H1 (cell line): Measurements from ENCODE around the gene FOXP2. TPM values are rescaled to one million over a fixed set of nuclear protein-coding genes. Genes with fewer than 3 reads are reported as not detected.

Experiments
- CTCF ChIA-PET: fragments of 300-600 bp; sonication (Branson Sonifier 250); formaldehyde crosslinking; loops from one replicate; lab custom pipeline; 2021; ENCODE audit not compliant: partially characterized antibody; lab: Charles Lee
- POLR2A ChIA-PET: fragments of 300-600 bp; sonication (Branson Sonifier 250); formaldehyde crosslinking; loops from one replicate; lab custom pipeline; 2021; ENCODE audit warnings: inconsistent platforms; ENCODE audit not compliant: partially characterized antibody; lab: Charles Lee
- DNase-seq, 2 experiments: peaks; one replicate each; pipeline versions ENCODE4 v3.0.0 to v3.0.0-alpha.2; 2010 to 2022; ENCODE audit warnings: low spot score in 2 of 2, low read depth in 1 of 2, mixed read lengths in 1 of 2
- FAIRE-seq: peaks from 2 replicates; lab custom pipeline; 2011; peaks lifted over from hg19 to GRCh38; lab: Jason Lieb, UNC
- H2AFZ ChIP-seq: 2 replicates; pipeline ENCODE4 v1.8.1; 2012; ENCODE audit warnings: low read length, inconsistent platforms
- H2AK5ac ChIP-seq: 2 replicates; pipeline ENCODE4 v1.6.1; 2013; ENCODE audit warnings: low read depth, low read length
- H2BK120ac ChIP-seq: replicated peaks from 2 replicates; pipeline ENCODE3; 2013; ENCODE audit warnings: low read depth, low read length, inconsistent platforms
- H2BK12ac ChIP-seq: 2 replicates; pipeline ENCODE4 v1.6.1; 2013; ENCODE audit warnings: low read depth, low read length
- H2BK15ac ChIP-seq: 2 replicates; pipeline ENCODE4 v1.6.1; 2013; ENCODE audit warnings: low read length
- H2BK20ac ChIP-seq: 2 replicates; pipeline ENCODE4 v1.6.1; 2013; ENCODE audit warnings: low read length
- H2BK5ac ChIP-seq: 2 replicates; pipeline ENCODE4 v1.6.1; 2013; ENCODE audit warnings: low read depth, low read length
- H3K14ac ChIP-seq: 2 replicates; pipeline ENCODE4 v1.6.1; 2013; ENCODE audit warnings: inconsistent platforms; ENCODE audit not compliant: insufficient read length
- H3K18ac ChIP-seq: 2 replicates; pipeline ENCODE4 v1.6.1; 2013; ENCODE audit warnings: low read length; ENCODE audit errors: extremely low read depth
- H3K23ac ChIP-seq: 2 replicates; pipeline ENCODE4 v1.6.1; 2013; ENCODE audit warnings: inconsistent platforms; ENCODE audit not compliant: insufficient read length
- H3K23me2 ChIP-seq: 2 replicates; pipeline ENCODE4 v1.6.1; 2013; ENCODE audit warnings: low read depth, low read length
- H3K27ac ChIP-seq: 2 replicates; pipeline ENCODE4 v1.6.1; 2011; ENCODE audit warnings: low read depth, low read length, inconsistent platforms
- H3K27me3 ChIP-seq, 4 experiments: replicated peaks in 1 of 4; 1 replicate in 1 of 4; 2 replicates in 3 of 4; pipeline versions ENCODE4 v1.6.1 to v1.8.1; 2011 to 2013; ENCODE audit warnings: low read length in 3 of 4, mild to moderate bottlenecking in 3 of 4, inconsistent platforms in 2 of 4, mixed read lengths in 2 of 4, moderate library complexity in 1 of 4; ENCODE audit not compliant: control insufficient read depth in 3 of 4, insufficient read depth in 3 of 4; ENCODE audit errors: extremely low read depth in 1 of 4
- H3K36me3 ChIP-seq, 4 experiments: 2 replicates each; pipeline versions ENCODE4 v1.6.1 to v1.8.1; 2011 to 2013; ENCODE audit warnings: mild to moderate bottlenecking in 4 of 4, low read length in 3 of 4, moderate library complexity in 2 of 4, control low read depth in 1 of 4, inconsistent platforms in 1 of 4; ENCODE audit not compliant: insufficient read depth in 4 of 4, control insufficient read depth in 2 of 4
- H3K4ac ChIP-seq: replicated peaks from 2 replicates; pipeline ENCODE3; 2013; ENCODE audit warnings: low read length, low read depth, mixed read lengths, inconsistent platforms; ENCODE audit not compliant: insufficient read length
- H3K4me1 ChIP-seq, 4 experiments: replicated peaks in 1 of 4; 1 replicate in 1 of 4; 2 replicates in 3 of 4; pipeline versions ENCODE4 v1.6.1 to v1.8.1; 2011 to 2013; ENCODE audit warnings: low read length in 3 of 4, inconsistent platforms in 2 of 4, mixed read lengths in 1 of 4; ENCODE audit not compliant: insufficient read depth in 4 of 4, control insufficient read depth in 3 of 4
- H3K4me2 ChIP-seq, 2 experiments: 2 replicates each; pipeline versions ENCODE4 v1.6.1 to v1.8.1; 2011 to 2013; ENCODE audit warnings: low read depth in 2 of 2, low read length in 2 of 2, control low read depth in 1 of 2, inconsistent platforms in 1 of 2, mild to moderate bottlenecking in 1 of 2; ENCODE audit not compliant: insufficient read depth in 1 of 2
- H3K4me3 ChIP-seq, 4 experiments: fragments of 200-600, 300-600 bp in 1 of 4; sonication (generic), shearing (Covaris generic), sonication (Bioruptor Twin) in 1 of 4; 2 replicates each; pipeline versions ENCODE4 v1.5.1 to v1.8.1; 2011 to 2016; ENCODE audit warnings: low read length in 4 of 4, low read depth in 3 of 4, control low read depth in 2 of 4, inconsistent platforms in 2 of 4, mild to moderate bottlenecking in 2 of 4, mixed read lengths in 1 of 4, moderate library complexity in 1 of 4; ENCODE audit not compliant: insufficient read depth in 2 of 4; ENCODE audit errors: extremely low read depth in 1 of 4
- H3K56ac ChIP-seq: replicated peaks from 2 replicates; pipeline ENCODE3; 2013; ENCODE audit warnings: low read depth, mild to moderate bottlenecking, mixed read lengths, low read length, inconsistent platforms; ENCODE audit not compliant: insufficient read length
- H3K79me1 ChIP-seq: 2 replicates; pipeline ENCODE4 v1.6.1; 2013; ENCODE audit warnings: low read depth, low read length, control low read depth
- H3K79me2 ChIP-seq, 2 experiments: 2 replicates each; pipeline versions ENCODE4 v1.6.1 to v1.8.1; 2012 to 2013; ENCODE audit warnings: low read length in 2 of 2, mild to moderate bottlenecking in 2 of 2, inconsistent platforms in 1 of 2; ENCODE audit not compliant: insufficient read depth in 2 of 2, control insufficient read depth in 1 of 2
- H3K9ac ChIP-seq, 4 experiments: replicated peaks in 1 of 4; 1 replicate in 1 of 4; 2 replicates in 3 of 4; pipeline versions ENCODE4 v1.6.1 to v1.8.1; 2011 to 2013; ENCODE audit warnings: low read depth in 3 of 4, low read length in 3 of 4, control low read depth in 2 of 4, mild to moderate bottlenecking in 2 of 4, moderate library complexity in 2 of 4, inconsistent platforms in 1 of 4; ENCODE audit errors: extremely low read depth in 1 of 4
- H3K9me3 ChIP-seq, 2 experiments: 2 replicates each; pipeline versions ENCODE4 v1.6.1 to v1.8.1; 2012 to 2013; ENCODE audit warnings: mild to moderate bottlenecking in 2 of 2, moderate library complexity in 2 of 2, control low read depth in 1 of 2, inconsistent platforms in 1 of 2, low read depth in 1 of 2, low read length in 1 of 2, mixed read lengths in 1 of 2; ENCODE audit not compliant: insufficient read depth in 2 of 2
- H4K20me1 ChIP-seq, 2 experiments: replicated peaks in 1 of 2; 2 replicates each; pipeline versions ENCODE3 to v1.8.1; 2011 to 2013; ENCODE audit warnings: inconsistent platforms in 2 of 2, low read length in 2 of 2, mild to moderate bottlenecking in 1 of 2; ENCODE audit not compliant: insufficient read depth in 2 of 2, control insufficient read depth in 1 of 2
- H4K5ac ChIP-seq: 2 replicates; pipeline ENCODE4 v1.6.1; 2013; ENCODE audit warnings: low read length, low read depth, mixed read lengths, inconsistent platforms; ENCODE audit not compliant: insufficient read length
- H4K8ac ChIP-seq: 2 replicates; pipeline ENCODE4 v1.8.0; 2013; ENCODE audit warnings: mild to moderate bottlenecking, moderate library complexity, low read length, inconsistent platforms; ENCODE audit not compliant: insufficient read depth; ENCODE audit errors: extremely low read depth
- H4K91ac ChIP-seq: replicated peaks from 2 replicates; pipeline ENCODE3; 2013; ENCODE audit warnings: low read length, mixed read lengths, inconsistent platforms; ENCODE audit not compliant: insufficient read length
- BCL11A ChIP-seq, 2 experiments: IDR thresholded peaks; one replicate each; pipeline ENCODE4 v1.6.1; 2011; ENCODE audit warnings: low read depth in 2 of 2, low read length in 2 of 2, mild to moderate bottlenecking in 2 of 2
- BRCA1 ChIP-seq: IDR thresholded peaks from 2 replicates; pipeline ENCODE4 v1.6.1; 2012; ENCODE audit warnings: low read depth, low read length, improper control_type of control experiment
- CBX5 ChIP-seq: fragments of 300-800, 300-1000 bp; sonication (generic); IDR thresholded peaks from 2 replicates; pipeline ENCODE4 v1.7.1; 2016; ENCODE audit warnings: antibody characterized with exemption, low read length, low read depth
- CEBPB ChIP-seq: IDR thresholded peaks from 2 replicates; pipeline ENCODE4 v1.6.1; 2012; ENCODE audit warnings: low read depth, low read length
- CHD1 ChIP-seq: IDR thresholded peaks from 2 replicates; pipeline ENCODE4 v1.6.1; 2012; ENCODE audit warnings: low read depth, low read length, improper control_type of control experiment
- CHD2 ChIP-seq: IDR thresholded peaks from 2 replicates; pipeline ENCODE4 v1.6.1; 2012; ENCODE audit warnings: low read length, improper control_type of control experiment
- JUN ChIP-seq: IDR thresholded peaks from 2 replicates; pipeline ENCODE4 v1.6.1; 2011; ENCODE audit warnings: low read depth, mild to moderate bottlenecking, improper control_type of control experiment, low read length
- PHF8 ChIP-seq: fragments of 200-600 bp; sonication (generic); conservative IDR thresholded peaks from 2 replicates; pipeline ENCODE4 v1.7.1; 2012; ENCODE audit warnings: low read depth, mild to moderate bottlenecking, inconsistent platforms, low read length, moderate library complexity
- RNF2 ChIP-seq: fragments of 200-900, 300-1000 bp; sonication (generic); IDR thresholded peaks from 2 replicates; pipeline ENCODE4 v1.7.1; 2016; ENCODE audit warnings: borderline replicate concordance, low read depth, mild to moderate bottlenecking, antibody characterized with exemption, low read length; ENCODE audit not compliant: poor library complexity, severe bottlenecking; ENCODE audit errors: missing control alignments
- SAP30 ChIP-seq: fragments of 300-600 bp; sonication (generic); IDR thresholded peaks from 2 replicates; pipeline ENCODE4 v1.7.1; 2012; ENCODE audit warnings: low read length, moderate library complexity, mild to moderate bottlenecking, inconsistent platforms; ENCODE audit not compliant: insufficient read depth, insufficient replicate concordance
- SP1 ChIP-seq: IDR thresholded peaks from 2 replicates; pipeline ENCODE4 v1.6.1; 2011; ENCODE audit warnings: low read depth, low read length
- SRF ChIP-seq: IDR thresholded peaks from 2 replicates; pipeline ENCODE4 v1.6.1; 2011; ENCODE audit warnings: mild to moderate bottlenecking, low read depth, low read length, moderate library complexity
- WGBS, 2 experiments: shearing (Covaris generic) in 1 of 2; methylation state at CpG; one replicate each; pipeline versions ENCODE4 v1.1.6 to v1.1.7; 2013 to 2015; ENCODE audit warnings: low lambda C conversion rate in 2 of 2, mixed read lengths in 2 of 2, inconsistent platforms in 1 of 2, low coverage in 1 of 2, missing lambda C conversion rate in 1 of 2; ENCODE audit not compliant: insufficient replicate concordance in 2 of 2, insufficient coverage in 1 of 2, insufficient read length in 1 of 2; ENCODE audit errors: extremely low coverage in 1 of 2, missing lambda C conversion rate in 1 of 2; 5-methylcytosine and 5-hydroxymethylcytosine counted together
- polyA plus RNA-seq, 7 experiments: library from polyadenylated mRNA; depleted of rRNA in 3 of 7; stranded (reverse) in 5 of 7; unstranded in 2 of 7; fragments of >200 nt in 5 of 7; fragments of 200-250 nt in 2 of 7; gene quantifications; 1 replicate in 5 of 7; 2 replicates in 1 of 7; 4 replicates in 1 of 7; pipeline versions ENCODE4 v1.2.1 to v1.2.3, GENCODE V29; 2011 to 2013; ENCODE audit warnings: missing spikeins in 2 of 7, mixed read lengths in 2 of 7
- total RNA-seq: library from RNA; stranded (reverse); fragmentation: NEBNext Ultra II Directional; extraction: Animal tissue kit (Norgen Biotek cat#: 25700); gene quantifications from 2 replicates; pipeline ENCODE4 v1.2.1, GENCODE V29; 2021

FOXP2 gene
- total and polyA plus RNA-seq, 2 of the 8 experiments (the other 6 are each of a cell fraction or from before 2014, with no cell fraction given) = 0.09 to 0.43 TPM

- H2BK5ac ChIP-seq = no peak overlapping the region
- H3K23me2 ChIP-seq = no peaks in the 10 kb centered on the region
- no peaks in the 10 kb centered on the region for H3K27me3 ChIP-seq
- H4K5ac ChIP-seq = no peak overlapping the region
- no peaks in the 10 kb centered on the region for H4K20me1 ChIP-seq
- POLR2A ChIA-PET = interaction anchor here (1.1 kb wide), 1 partner anchor 109 kb away, joined by 3 read pairs; no protein-coding TSS in a partner anchor
- H3K14ac ChIP-seq = no peak overlapping the region
- H4K91ac ChIP-seq = no peak overlapping the region
- no peak overlapping the region for H4K8ac ChIP-seq
- no peak overlapping the region for H3K18ac ChIP-seq
- H3K79me2 ChIP-seq = no peaks in the 10 kb centered on the region
- H3K9me3 ChIP-seq = no peaks in the 10 kb centered on the region
- no peaks in the 10 kb centered on the region for H3K36me3 ChIP-seq
- no peak overlapping the region for H3K27ac ChIP-seq
- 91% methylated on average over 3 of the region's 3 CpGs; no CpG with 5 or more reads in 1 of the 2 experiments for WGBS, 2 experiments
- H2BK20ac ChIP-seq = no peak overlapping the region
- no peaks in the 10 kb centered on the region for H3K79me1 ChIP-seq
- CTCF ChIA-PET = interaction anchor here (0.7 kb wide), 1 partner anchor 297 kb away, joined by 3 read pairs; no protein-coding TSS in a partner anchor
- no peak overlapping the region for H2BK15ac ChIP-seq
- H2AK5ac ChIP-seq = no peak overlapping the region
- no peak overlapping the region for H3K9ac ChIP-seq
- no peak overlapping the region for H3K23ac ChIP-seq
- peaks cover 0 to 18% (median 6%) of the 10 kb centered on the region in 4 experiments; a peak in 3 of 7 replicates for H3K4me1 ChIP-seq
- no peak overlapping the region for H3K4ac ChIP-seq
- no peak overlapping the region for H3K4me2 ChIP-seq
- no peak overlapping the region for H2AFZ ChIP-seq
- no peak overlapping the region for H3K4me3 ChIP-seq
- no peak overlapping the region for H3K56ac ChIP-seq
- FAIRE-seq (no peak), DNase-seq (no peak)
- H2BK12ac ChIP-seq = no peak overlapping the region
- H2BK120ac ChIP-seq = no peak overlapping the region
- no peak for TF ChIP-seq PHF8
- TF ChIP-seq CEBPB = no peak
- no peak for TF ChIP-seq BRCA1
- no peak for TF ChIP-seq SAP30
- TF ChIP-seq CHD1 = no peak
- no peak for TF ChIP-seq RNF2
- no peak for TF ChIP-seq CBX5
- TF ChIP-seq JUN = no peak
- no peak for TF ChIP-seq CHD2
- TF ChIP-seq BCL11A (IDR thresholded peaks at IDR 0.05; ENCODE audit: low read depth in 2 of 2, low read length in 2 of 2) = no peak
- no peak for TF ChIP-seq SP1
- TF ChIP-seq SRF = no peak
Measured at GRCh38 chr7:114656466-114656865, 241.9 kb downstream of the FOXP2 start.
